Breast epithelium (tissue), 4 donors: Measurements from ENCODE around the gene ARHGAP10. TPM values are rescaled to one million over a fixed set of nuclear protein-coding genes. Genes with fewer than 3 reads are reported as not detected.

Source experiments
- DNase-seq, 2 donors: peaks; one replicate each; pipeline ENCODE4 v3.0.0-alpha.2; 2019; ENCODE audit warnings: low spot score in 2 of 2
- H3K27ac ChIP-seq, 2 donors: fragments of 200-600 bp; sonication (generic) in 1 of 2; one replicate each; pipeline ENCODE4 v1.5.1; 2016 to 2019; ENCODE audit warnings: mild to moderate bottlenecking in 1 of 2
- H3K27me3 ChIP-seq, 2 donors: fragments of 200-600 bp; sonication (generic) in 1 of 2; one replicate each; pipeline versions ENCODE4 v1.5.1 to v1.6.0; 2017 to 2019; ENCODE audit warnings: control low read depth in 1 of 2, mild to moderate bottlenecking in 1 of 2
- H3K36me3 ChIP-seq: fragments of 200-600 bp; one replicate; pipeline ENCODE4 v1.5.1; 2019
- H3K4me1 ChIP-seq, 2 donors: fragments of 200-600 bp; sonication (generic); one replicate each; pipeline ENCODE4 v1.5.1; 2016 to 2019; ENCODE audit warnings: control low read depth in 1 of 2
- H3K4me3 ChIP-seq, 3 donors: fragments of 200-600 bp; sonication (generic); 1 replicate in 2 of 3; 2 replicates in 1 of 3; pipeline ENCODE4 v1.5.1; 2016 to 2019; ENCODE audit warnings: mild to moderate bottlenecking in 3 of 3, moderate library complexity in 2 of 3
- H3K9me3 ChIP-seq, 2 donors: fragments of 200-600 bp; sonication (generic) in 1 of 2; one replicate each; pipeline ENCODE4 v1.5.1; 2016 to 2019; ENCODE audit warnings: control low read depth in 1 of 2
- CTCF ChIP-seq, 3 donors: fragments of 450-650 bp; IDR thresholded peaks; one replicate each; pipeline ENCODE4 v1.5.1; 2016 to 2017; ENCODE audit warnings: antibody characterized with exemption in 3 of 3, mild to moderate bottlenecking in 3 of 3, moderate library complexity in 3 of 3
- POLR2A ChIP-seq: fragments of 450-650 bp; IDR thresholded peaks from one replicate; pipeline ENCODE4 v1.6.1; 2016; ENCODE audit warnings: antibody characterized with exemption, mild to moderate bottlenecking, moderate library complexity
- POLR2AphosphoS5 ChIP-seq, 3 donors: sonication (generic); formaldehyde crosslinking; IDR thresholded peaks; one replicate each; pipeline ENCODE4 v1.6.1; 2017; ENCODE audit warnings: antibody characterized with exemption in 3 of 3
- intact Hi-C: fragments of 100-400 bp; cut with DNase I; formaldehyde crosslinking; loops from one replicate; pipeline ENCODE4 v1.15.1; 2023; ENCODE audit warnings: low total_unique reads
- total RNA-seq, 3 donors: library from RNA; depleted of rRNA; stranded (reverse); fragments of >200 nt; gene quantifications; one replicate each; pipeline ENCODE4 v1.1.0, GENCODE V29; 2016

Gene ARHGAP10
- total RNA-seq, 3 donors from 2014 or later, result 49.5 to 138 (median 62.6) TPM

- no peaks in the 10 kb centered on the region for H3K4me1 ChIP-seq
- peaks cover 3% of the 10 kb centered on the region for H3K36me3 ChIP-seq
Observed at GRCh38 chr4:148114436-148114835, 382.5 kb downstream of the ARHGAP10 start.

DNA sequence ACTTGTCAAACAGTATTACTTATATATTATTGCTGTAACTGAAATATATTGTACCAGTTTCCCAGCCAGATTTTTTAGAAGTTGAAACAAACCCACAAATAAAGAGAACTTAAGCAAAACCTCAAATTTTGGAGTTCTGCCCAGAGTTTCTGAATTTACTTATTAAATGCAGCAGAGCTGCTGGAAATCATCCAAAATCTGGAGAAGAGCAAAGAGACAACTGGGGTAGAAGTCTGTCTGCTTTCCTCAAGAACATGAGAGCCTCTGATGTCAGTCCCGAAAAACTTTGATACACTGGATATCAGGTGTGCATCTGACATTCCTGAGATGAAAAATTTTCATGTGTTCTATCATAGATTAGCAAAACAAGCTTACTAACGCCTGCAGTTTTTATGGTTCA, 384.4 kb downstream of the ARHGAP10 start:
- Histone ChIP-seq H3K27ac (no peak overlapping the region), H3K4me3 (no peak overlapping the region), H3K27me3 (no peaks in the 10 kb centered on the region), H3K36me3 (peaks cover 3% of the 10 kb centered on the region), H3K9me3 (no peaks in the 10 kb centered on the region), H3K4me1 (no peaks in the 10 kb centered on the region)
- DNase-seq, result no peak
- no peak for TF ChIP-seq POLR2A
- TF ChIP-seq POLR2AphosphoS5 (IDR thresholded peaks at IDR 0.05), result no peak
- no peak for TF ChIP-seq CTCF (IDR thresholded peaks at IDR 0.05)
- intact Hi-C loops, result no loop called here

More at GRCh38 chr4:148114436-148114835, 382.5 kb downstream of the ARHGAP10 start:
- intact Hi-C loops, result no loop called here
- DNase-seq, result no peak
- no peak for TF ChIP-seq CTCF (IDR thresholded peaks at IDR 0.05)
- TF ChIP-seq POLR2A, result no peak
- TF ChIP-seq POLR2AphosphoS5 (IDR thresholded peaks at IDR 0.05), result no peak
- H3K4me3 ChIP-seq, result no peak overlapping the region
- H3K9me3 ChIP-seq, result no peaks in the 10 kb centered on the region
- no peak overlapping the region for H3K27ac ChIP-seq
- H3K27me3 ChIP-seq, result no peaks in the 10 kb centered on the region

- H3K27ac ChIP-seq, result no peak overlapping the region
- peaks cover 3% of the 10 kb centered on the region for H3K36me3 ChIP-seq
- intact Hi-C loops, result no loop called here
- DNase-seq, result peak in 1 of 2 donors; percentile 32
- no peak for TF ChIP-seq POLR2A
- no peak for TF ChIP-seq POLR2AphosphoS5 (IDR thresholded peaks at IDR 0.05)
- TF ChIP-seq CTCF (IDR thresholded peaks at IDR 0.05), result no peak
- no peak overlapping the region for H3K4me3 ChIP-seq
- H3K27me3 ChIP-seq, result no peaks in the 10 kb centered on the region
- H3K9me3 ChIP-seq, result no peaks in the 10 kb centered on the region
- no peaks in the 10 kb centered on the region for H3K4me1 ChIP-seq
Observed at GRCh38 chr4:148116969-148117368, 385.1 kb downstream of the ARHGAP10 start.

- Histone ChIP-seq H3K27ac (no peak overlapping the region), H3K36me3 (peaks cover 3% of the 10 kb centered on the region), H3K9me3 (peaks cover 8% of the 10 kb centered on the region in 2 donors), H3K27me3 (no peaks in the 10 kb centered on the region), H3K4me3 (no peak overlapping the region), H3K4me1 (no peaks in the 10 kb centered on the region)
- TF ChIP-seq POLR2AphosphoS5 (IDR thresholded peaks at IDR 0.05), result no peak
- no peak for TF ChIP-seq POLR2A
- no peak for TF ChIP-seq CTCF (IDR thresholded peaks at IDR 0.05)
- intact Hi-C loops, result no loop called here
- no peak for DNase-seq
Observed at GRCh38 chr4:148118179-148118578, 386.3 kb downstream of the ARHGAP10 start.

DNA sequence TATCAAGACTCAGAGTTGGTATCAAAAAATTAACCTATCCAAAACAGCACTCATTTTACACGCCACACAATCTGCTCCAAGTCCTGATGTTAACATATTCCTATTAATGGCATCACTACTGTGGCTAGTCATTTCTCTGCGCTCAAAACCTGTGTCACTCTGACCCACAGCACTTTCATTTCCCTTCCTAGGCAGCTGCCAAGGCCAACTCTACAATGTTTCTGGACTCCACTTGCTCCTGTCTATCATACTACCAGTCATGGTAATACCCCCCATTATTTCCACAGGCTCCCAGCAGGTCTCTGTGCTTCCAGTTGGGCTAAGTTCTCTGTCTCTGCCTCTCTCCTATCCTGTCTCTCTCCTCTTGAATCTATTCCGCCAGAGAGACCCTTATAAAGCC, 386.7 kb downstream of the ARHGAP10 start:
- H3K4me1 ChIP-seq, result no peaks in the 10 kb centered on the region

DNA sequence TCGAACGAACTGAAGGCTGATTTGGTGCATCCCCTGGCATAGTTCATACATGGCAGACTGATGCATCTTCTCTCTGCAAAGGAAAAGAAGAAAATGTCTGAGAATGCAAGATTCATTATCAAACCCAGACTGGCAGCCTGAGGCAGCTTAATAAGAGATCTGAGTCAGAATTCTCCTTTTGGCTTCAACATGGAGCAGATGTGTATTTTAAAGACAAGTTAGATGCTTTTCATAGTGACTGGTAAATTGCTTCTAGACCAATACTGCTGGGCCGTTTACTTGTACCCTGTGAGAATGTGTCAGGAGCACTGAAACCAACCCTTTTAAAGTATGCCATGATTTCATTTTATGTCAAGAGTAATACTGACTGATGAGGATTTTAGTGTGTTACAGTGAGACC, 388.3 kb downstream of the ARHGAP10 start:
- intact Hi-C loops, result no loop called here

More for the DNA sequence above, 386.7 kb downstream of the ARHGAP10 start:
- Histone ChIP-seq H3K27ac (no peak overlapping the region), H3K27me3 (no peaks in the 10 kb centered on the region), H3K4me3 (no peak overlapping the region), H3K9me3 (peaks cover 8 to 12% of the 10 kb centered on the region in 2 donors), H3K36me3 (peaks cover 3% of the 10 kb centered on the region)
- DNase-seq, result no peak
- no peak for TF ChIP-seq POLR2A
- no peak for TF ChIP-seq POLR2AphosphoS5 (IDR thresholded peaks at IDR 0.05)
- intact Hi-C loops, result no loop called here

More for the DNA sequence above, 388.3 kb downstream of the ARHGAP10 start:
- TF ChIP-seq CTCF (IDR thresholded peaks at IDR 0.05) (no peak), POLR2A (no peak), POLR2AphosphoS5 (IDR thresholded peaks at IDR 0.05) (no peak)
- Histone ChIP-seq H3K4me3 (no peak overlapping the region), H3K36me3 (peaks cover 3% of the 10 kb centered on the region), H3K27me3 (no peaks in the 10 kb centered on the region), H3K27ac (no peak overlapping the region), H3K9me3 (peaks cover 8 to 28% of the 10 kb centered on the region in 2 donors), H3K4me1 (no peaks in the 10 kb centered on the region)
- no peak for DNase-seq
